Subcutaneous adipose tissue (tissue), 4 donors: Measurements from ENCODE around the gene PTPRN2. TPM values are rescaled to one million over a fixed set of nuclear protein-coding genes. Genes with fewer than 3 reads are reported as not detected.

Experiments used
- CTCF ChIP-seq: fragments of 450-650 bp; IDR thresholded peaks from one replicate; pipeline ENCODE4 v1.5.1; 2016; ENCODE audit warnings: low read depth, mild to moderate bottlenecking, control low read depth, antibody characterized with exemption, moderate library complexity
- total RNA-seq, 4 donors: library from RNA; depleted of rRNA; stranded (reverse); fragments of >200 nt; gene quantifications; one replicate each; pipeline ENCODE4 v1.1.0, GENCODE V29; 2016

Gene PTPRN2
- total RNA-seq, 4 donors from 2014 or later, result 2.0 to 4.6 (median 3.7) TPM

DNA sequence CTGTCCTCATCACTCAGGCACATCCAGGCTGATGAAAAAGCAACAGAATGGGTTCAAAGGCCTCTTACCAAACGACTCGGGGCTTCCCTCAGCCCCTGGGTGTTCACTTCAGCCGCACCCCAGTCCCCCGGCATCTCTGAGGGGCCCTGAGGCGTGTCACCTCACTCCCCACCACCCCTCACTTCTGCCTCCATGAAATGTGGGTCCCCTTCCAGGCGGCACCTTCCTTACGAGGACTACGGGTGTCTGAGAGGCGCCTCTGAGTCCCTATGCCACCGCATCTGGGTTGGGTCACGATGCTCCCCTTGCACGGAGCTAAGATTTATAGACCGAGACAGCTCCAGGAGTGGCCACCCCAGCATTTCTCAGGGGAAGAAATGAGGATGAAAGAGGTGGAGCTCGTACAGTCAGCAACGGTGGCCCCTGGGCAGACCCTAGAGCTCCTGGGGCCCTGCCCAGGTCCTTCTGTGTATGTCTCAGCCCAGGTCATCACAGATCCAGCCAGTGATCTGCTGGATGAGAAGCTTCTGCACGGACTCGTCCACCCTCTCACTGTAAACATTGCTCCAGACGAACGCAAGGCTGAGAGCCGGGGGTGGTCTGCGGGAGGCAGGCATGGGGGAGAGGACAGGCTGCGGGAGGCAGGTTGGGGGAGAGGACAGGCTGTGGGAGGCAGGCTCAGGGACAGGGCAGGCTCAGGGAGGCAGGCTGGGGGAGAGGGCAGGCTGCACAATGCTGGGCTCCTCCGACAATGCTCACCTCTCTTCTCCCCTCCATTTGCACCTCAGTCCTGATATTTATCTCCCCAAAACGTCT, 842.6 kb downstream of the PTPRN2 start:
- no peak for TF ChIP-seq CTCF

DNA sequence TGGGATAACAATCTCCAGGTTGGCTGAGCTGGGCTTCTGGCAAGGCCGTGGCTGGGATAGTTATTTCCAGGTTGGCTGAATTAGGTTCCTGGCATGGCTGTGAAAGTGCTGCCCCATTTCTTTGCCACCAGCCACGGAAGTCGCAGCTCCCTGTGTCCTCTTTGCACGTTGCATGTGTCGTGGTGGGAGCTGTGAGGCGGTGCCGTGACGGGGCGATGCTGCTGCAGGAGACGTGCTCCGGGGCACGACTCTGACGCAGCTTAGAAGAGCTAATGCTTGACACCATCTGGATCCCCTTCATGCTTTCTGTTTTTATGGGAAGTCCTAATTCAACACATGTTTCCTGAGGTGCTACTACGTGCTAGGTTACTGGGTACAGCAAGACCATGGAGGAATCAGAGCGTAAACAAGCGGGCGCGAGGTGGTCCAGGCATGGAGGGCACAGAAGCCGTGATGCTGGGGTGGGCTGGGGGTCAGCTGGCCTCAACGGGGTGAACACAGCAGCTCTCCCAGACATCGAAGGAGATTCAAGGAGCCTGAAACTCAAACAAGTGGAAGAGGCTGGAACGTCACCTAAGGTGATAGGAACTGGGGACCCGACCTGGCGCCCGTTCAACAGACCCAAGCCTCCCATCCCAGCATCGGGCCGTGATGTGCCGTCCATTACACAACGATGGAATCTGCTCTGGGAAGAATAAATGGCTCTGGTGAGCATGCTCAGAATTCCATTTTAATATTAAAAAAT, 843.7 kb downstream of the PTPRN2 start:
- no peak for TF ChIP-seq CTCF

DNA sequence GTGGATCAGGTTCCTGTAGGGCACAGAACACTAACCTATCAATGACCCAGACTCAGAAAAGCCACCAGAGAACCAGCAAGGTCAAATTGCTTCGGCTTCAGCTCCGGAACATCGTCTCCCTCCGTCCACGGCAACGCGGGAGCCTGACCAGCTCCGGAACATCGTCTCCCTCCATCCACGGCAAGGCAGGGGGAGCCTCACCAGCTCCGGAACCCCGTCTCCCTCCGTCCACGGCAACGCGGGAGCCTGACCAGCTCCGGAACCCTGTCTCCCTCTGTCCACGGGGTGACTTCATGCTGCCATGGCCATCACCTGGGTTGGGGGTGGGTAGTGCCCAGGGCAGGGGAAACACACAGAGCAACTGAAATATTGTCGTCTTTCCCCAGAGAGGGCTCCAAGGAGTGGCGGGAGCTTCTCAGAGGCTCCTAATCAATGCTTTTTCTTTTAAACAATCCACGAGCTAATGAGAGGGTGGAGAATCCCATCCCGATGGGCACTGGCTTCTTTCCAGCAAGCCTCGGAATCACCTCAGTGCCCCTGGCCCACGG, 847.3 kb downstream of the PTPRN2 start:
- no peak for TF ChIP-seq CTCF

GRCh38 chr7:157739650-157740049, 848.0 kb downstream of the PTPRN2 start:
- TF ChIP-seq CTCF, result no peak

GRCh38 chr7:157739031-157739430, 848.6 kb downstream of the PTPRN2 start:
- TF ChIP-seq CTCF, result no peak

DNA sequence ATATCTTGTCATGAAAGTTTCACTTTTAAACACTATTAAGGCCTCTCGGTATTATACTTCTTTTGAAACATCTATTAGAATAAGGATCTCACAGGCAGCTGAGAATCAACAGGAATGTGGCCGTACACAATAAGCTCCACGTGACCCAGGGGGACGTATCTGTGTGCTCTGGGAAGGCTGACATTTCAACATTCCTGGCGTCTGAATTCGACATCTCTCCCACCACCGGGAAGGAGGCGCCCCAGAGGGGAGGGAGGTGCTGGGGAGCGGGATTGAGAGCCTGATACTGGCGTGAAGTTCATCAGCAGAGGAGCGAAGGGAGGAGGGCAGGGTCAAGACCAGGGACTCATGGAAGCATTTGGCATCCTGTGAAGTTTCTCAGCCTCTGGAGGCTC, 849.6 kb downstream of the PTPRN2 start:
- no peak for TF ChIP-seq CTCF
